IPS DF 6.9 (cell line): ENCODE measurements around the gene GRAMD1A.

ENCODE experiments used
- DNase-seq: peaks from one replicate; pipeline ENCODE4 v3.0.0-alpha.2; 2013; ENCODE audit warnings: low read depth, low spot score
- H3K27ac ChIP-seq: one replicate; pipeline ENCODE4 v1.5.1; 2013; ENCODE audit warnings: low read length, control low read depth
- H3K27me3 ChIP-seq: 2 replicates; pipeline ENCODE4 v1.6.1; 2013; ENCODE audit warnings: mild to moderate bottlenecking, low read length; ENCODE audit not compliant: control insufficient read depth, insufficient read depth
- H3K36me3 ChIP-seq: 2 replicates; pipeline ENCODE4 v1.6.1; 2013; ENCODE audit warnings: low read length; ENCODE audit not compliant: control insufficient read depth, insufficient read depth
- H3K4me1 ChIP-seq: 2 replicates; pipeline ENCODE4 v1.6.1; 2013; ENCODE audit warnings: low read length; ENCODE audit not compliant: control insufficient read depth, insufficient read depth
- H3K4me3 ChIP-seq: 2 replicates; pipeline ENCODE4 v1.5.1; 2013; ENCODE audit warnings: mild to moderate bottlenecking, low read length
- H3K9me3 ChIP-seq: 2 replicates; pipeline ENCODE4 v1.6.1; 2013; ENCODE audit warnings: low read length, inconsistent platforms; ENCODE audit not compliant: control insufficient read depth, insufficient read depth
- WGBS: extraction: QIAGEN DNeasy Blood & Tissue Kit; methylation state at CpG from one replicate; pipeline ENCODE4 v1.1.7; 2013; ENCODE audit warnings: mixed read lengths, missing lambda C conversion rate; ENCODE audit not compliant: insufficient read length, insufficient coverage; 5-methylcytosine and 5-hydroxymethylcytosine counted together

The GRAMD1A gene

DNA sequence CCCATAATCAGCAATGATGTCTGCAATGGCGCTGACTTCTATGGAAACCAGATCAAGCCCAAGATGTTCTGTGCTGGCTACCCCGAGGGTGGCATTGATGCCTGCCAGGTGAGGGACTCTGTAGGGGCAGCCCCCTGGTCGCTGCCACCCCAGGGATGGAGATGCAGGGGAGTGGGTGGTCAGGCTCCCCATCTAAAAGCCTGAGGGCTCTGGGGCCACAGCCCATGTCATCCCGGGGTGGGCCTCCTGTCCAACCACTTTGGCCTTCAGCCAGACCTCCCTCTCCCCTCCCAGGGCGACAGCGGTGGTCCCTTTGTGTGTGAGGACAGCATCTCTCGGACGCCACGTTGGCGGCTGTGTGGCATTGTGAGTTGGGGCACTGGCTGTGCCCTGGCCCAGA, 65.5 kb downstream of the GRAMD1A start:
- Histone ChIP-seq H3K4me3 (no peak overlapping the region), H3K27me3 (no peaks in the 10 kb centered on the region), H3K9me3 (no peaks in the 10 kb centered on the region), H3K36me3 (no peaks in the 10 kb centered on the region), H3K4me1 (peaks cover 3% of the 10 kb centered on the region), H3K27ac (no peak overlapping the region)
- DNase-seq, result no peak
- WGBS, result no CpG with 5 or more reads among the region's 10 CpGs

DNA sequence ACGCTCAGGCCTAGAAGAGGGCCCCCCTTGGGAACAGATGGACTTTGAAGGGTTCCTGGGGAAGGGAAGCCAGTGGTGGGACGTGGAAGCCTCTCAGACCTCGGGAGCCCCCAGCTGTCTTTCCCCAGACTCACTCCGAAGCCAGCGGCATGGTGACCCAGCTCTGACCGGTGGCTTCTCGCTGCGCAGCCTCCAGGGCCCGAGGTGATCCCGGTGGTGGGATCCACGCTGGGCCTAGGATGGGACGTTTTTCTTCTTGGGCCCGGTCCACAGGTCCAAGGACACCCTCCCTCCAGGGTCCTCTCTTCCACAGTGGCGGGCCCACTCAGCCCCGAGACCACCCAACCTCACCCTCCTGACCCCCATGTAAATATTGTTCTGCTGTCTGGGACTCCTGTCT, 66.0 kb downstream of the GRAMD1A start:
- no peak overlapping the region for H3K27ac ChIP-seq
- no peak for DNase-seq
- H3K9me3 ChIP-seq, result no peaks in the 10 kb centered on the region
- H3K36me3 ChIP-seq, result no peaks in the 10 kb centered on the region
- H3K27me3 ChIP-seq, result no peaks in the 10 kb centered on the region
- no CpG with 5 or more reads among the region's 15 CpGs for WGBS
- H3K4me1 ChIP-seq, result peaks cover 3% of the 10 kb centered on the region
- no peak overlapping the region for H3K4me3 ChIP-seq

DNA sequence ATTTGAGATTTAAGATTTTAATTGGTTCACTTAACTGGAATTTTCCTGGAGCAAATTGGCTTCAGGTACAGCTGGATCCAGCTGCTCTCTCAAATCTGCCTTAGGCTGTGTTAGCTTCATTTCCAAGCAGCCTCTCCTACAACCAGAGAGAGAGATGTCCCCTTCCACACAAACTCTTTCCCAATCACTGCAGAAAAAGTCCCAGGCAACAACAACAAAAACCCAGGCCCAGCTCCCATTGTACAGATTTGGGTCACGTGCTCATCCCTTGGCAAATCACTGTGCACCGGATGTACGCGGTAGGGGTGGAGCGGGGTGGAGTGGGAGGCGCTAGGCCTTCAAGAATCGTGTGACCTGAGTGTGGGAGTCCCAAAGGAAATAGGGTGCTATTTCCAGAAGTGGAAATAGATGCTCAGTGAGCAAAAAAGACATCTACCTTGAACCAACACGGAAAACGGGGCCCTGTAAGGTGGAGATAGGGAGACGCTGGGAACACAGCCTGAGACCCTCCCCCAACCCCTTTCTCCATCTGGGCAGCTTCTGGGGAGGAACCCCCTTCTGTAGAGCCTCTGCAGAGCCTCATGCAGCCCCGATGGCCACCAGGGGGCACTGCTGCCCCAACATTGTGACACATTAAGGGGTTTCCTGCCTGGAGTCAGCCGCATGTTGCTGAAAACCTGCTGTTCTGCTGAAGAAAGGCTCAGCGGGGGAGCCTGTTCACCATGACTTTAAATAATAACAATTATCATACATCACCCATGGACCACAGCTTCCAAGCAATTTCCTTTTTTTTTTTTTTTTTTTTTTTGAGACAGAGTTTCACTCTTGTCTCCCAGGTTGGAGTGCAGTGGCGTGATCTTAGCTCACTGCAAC, 66.8 kb downstream of the GRAMD1A start:
- DNase-seq, result peak; percentile 96
- Histone ChIP-seq H3K27me3 (no peaks in the 10 kb centered on the region), H3K4me1 (peaks cover 3% of the 10 kb centered on the region), H3K4me3 (no peak overlapping the region), H3K27ac (no peak overlapping the region), H3K9me3 (no peaks in the 10 kb centered on the region), H3K36me3 (no peaks in the 10 kb centered on the region)
- no CpG with 5 or more reads among the region's 14 CpGs for WGBS

DNA sequence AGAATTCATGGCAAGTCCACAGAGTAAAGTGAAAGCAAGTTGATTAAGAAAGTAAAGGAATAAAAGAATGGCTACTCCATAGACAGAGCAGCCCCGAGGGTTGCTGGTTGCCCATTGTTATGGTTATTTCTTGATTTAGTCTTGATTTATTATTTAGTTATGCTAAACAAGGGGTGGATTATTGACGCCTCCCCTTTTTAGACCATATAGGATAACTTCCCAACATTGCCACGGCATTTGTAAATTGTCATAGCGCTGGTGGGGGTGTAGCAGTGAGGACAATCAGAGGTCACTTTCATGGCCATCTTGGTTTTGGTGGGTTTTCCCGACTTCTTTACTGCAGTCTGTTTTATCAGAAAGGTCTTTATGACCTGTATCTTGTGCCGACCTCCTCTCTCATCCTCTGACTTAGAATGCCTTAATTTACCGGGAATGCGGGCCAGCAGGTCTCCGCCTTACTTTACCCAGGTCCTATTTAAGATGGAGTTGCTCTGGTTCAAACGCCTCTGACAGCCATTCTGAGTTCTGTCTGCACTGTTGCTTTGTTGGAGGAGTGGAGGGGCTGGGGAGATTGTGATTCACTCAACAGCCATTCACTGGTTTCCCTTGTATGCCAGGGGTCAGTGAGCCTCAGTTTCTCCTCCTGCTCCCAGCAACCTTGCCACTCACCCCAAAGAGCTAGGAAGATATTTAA, 69.0 kb downstream of the GRAMD1A start:
- peaks cover 3% of the 10 kb centered on the region for H3K4me1 ChIP-seq
- H3K36me3 ChIP-seq, result no peaks in the 10 kb centered on the region
- no peak overlapping the region for H3K27ac ChIP-seq
- no CpG with 5 or more reads among the region's 10 CpGs for WGBS
- H3K27me3 ChIP-seq, result no peaks in the 10 kb centered on the region
- no peaks in the 10 kb centered on the region for H3K9me3 ChIP-seq
- no peak overlapping the region for H3K4me3 ChIP-seq
- DNase-seq, result no peak

DNA sequence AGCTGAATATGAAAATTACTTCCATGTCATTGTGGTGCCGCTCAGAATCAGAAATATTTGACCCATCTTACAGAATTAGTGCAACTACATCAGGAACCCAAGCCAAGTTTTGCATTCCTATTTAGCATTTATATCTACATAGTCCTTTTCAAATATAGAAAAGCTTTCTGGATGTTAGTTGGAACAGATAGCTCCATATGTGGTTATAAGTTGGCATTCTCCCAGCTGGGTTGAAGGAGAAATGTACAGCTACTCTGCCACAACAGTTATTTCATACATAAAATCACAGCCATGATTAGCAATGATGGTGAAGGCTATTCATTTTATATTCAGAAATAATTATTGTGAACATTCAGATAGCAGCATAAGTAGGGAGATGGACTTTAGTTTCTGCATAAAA, 69.6 kb downstream of the GRAMD1A start:
- Histone ChIP-seq H3K27me3 (no peaks in the 10 kb centered on the region), H3K4me3 (no peak overlapping the region), H3K27ac (no peak overlapping the region), H3K9me3 (no peaks in the 10 kb centered on the region), H3K4me1 (peaks cover 3% of the 10 kb centered on the region), H3K36me3 (no peaks in the 10 kb centered on the region)
- WGBS, result no CpG with 5 or more reads among the region's 1 CpG
- DNase-seq, result no peak

DNA sequence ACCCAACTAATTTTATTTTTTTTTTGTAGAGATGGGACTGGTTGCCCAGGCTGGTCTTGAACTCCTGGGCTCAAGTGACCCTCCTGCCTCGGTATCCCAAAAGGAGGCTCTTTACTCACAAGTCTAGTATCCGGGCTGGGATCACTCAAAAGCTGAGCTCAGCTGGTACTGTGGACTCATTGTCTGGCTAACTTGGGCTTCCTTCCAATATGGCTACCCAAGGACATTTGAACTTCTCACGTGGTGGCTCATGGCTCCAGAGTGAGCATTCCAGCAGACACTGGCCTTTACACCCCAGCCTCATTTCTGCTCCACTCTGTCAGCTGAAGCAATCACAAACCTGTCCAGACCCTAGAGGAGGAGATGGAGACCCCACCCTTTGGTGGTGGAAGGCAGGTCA, 70.3 kb downstream of the GRAMD1A start:
- WGBS, result no CpG with 5 or more reads among the region's 3 CpGs
- H3K36me3 ChIP-seq, result no peaks in the 10 kb centered on the region
- DNase-seq, result no peak
- H3K4me3 ChIP-seq, result no peak overlapping the region
- no peaks in the 10 kb centered on the region for H3K27me3 ChIP-seq
- no peaks in the 10 kb centered on the region for H3K9me3 ChIP-seq
- H3K27ac ChIP-seq, result no peak overlapping the region
- H3K4me1 ChIP-seq, result peaks cover 3% of the 10 kb centered on the region

DNA sequence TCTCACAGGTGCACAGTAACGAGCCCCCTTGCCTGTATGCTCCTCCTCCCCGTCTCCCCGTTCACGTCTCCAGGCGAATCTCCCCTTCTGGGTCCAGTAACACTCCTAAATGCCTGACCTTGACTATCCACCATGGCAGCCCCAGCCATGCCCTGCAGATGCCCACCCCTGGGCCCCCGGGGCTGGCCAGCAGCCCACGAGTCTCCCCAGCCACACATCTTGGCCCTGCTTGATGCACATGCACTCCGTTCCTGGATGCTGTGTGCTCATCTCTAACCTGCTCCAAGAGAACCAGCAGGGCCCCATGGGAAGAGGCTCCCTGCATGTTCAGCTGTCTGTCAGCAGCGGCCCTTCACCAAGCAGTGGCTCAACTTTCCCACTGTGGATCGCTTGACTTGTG, 73.4 kb downstream of the GRAMD1A start:
- no peak overlapping the region for H3K4me3 ChIP-seq
- H3K36me3 ChIP-seq, result no peaks in the 10 kb centered on the region
- H3K4me1 ChIP-seq, result peaks cover 1% of the 10 kb centered on the region; the same call in 1 of the 2 replicates
- H3K27me3 ChIP-seq, result no peaks in the 10 kb centered on the region
- DNase-seq, result no peak
- WGBS, result no CpG with 5 or more reads among the region's 10 CpGs
- H3K27ac ChIP-seq, result no peak overlapping the region
- no peaks in the 10 kb centered on the region for H3K9me3 ChIP-seq

DNA sequence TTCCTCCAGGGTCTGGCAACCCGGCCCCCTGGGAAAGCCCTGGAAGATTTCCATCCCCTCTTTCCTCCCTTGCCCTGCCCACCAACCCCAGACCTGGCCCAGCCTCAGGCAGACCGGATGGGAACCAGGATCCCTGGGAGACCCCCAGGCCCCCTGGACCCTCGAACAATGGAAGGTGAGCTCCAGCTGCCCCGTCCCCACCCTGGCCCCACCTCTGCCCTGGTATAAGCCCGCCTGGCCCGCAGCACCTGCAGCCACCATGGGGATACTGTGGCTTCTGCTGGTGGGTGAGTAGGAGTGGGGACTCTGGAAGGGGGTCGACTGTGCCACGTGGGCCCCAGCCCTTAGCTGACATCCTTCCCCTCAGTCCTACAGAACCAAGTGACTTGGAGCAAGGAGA, 73.8 kb downstream of the GRAMD1A start:
- no peaks in the 10 kb centered on the region for H3K9me3 ChIP-seq
- no peaks in the 10 kb centered on the region for H3K36me3 ChIP-seq
- no peak overlapping the region for H3K27ac ChIP-seq
- no peaks in the 10 kb centered on the region for H3K27me3 ChIP-seq
- H3K4me1 ChIP-seq, result peaks cover 1% of the 10 kb centered on the region; the same call in 1 of the 2 replicates
- WGBS, result no CpG with 5 or more reads among the region's 8 CpGs
- no peak for DNase-seq
- no peak overlapping the region for H3K4me3 ChIP-seq

DNA sequence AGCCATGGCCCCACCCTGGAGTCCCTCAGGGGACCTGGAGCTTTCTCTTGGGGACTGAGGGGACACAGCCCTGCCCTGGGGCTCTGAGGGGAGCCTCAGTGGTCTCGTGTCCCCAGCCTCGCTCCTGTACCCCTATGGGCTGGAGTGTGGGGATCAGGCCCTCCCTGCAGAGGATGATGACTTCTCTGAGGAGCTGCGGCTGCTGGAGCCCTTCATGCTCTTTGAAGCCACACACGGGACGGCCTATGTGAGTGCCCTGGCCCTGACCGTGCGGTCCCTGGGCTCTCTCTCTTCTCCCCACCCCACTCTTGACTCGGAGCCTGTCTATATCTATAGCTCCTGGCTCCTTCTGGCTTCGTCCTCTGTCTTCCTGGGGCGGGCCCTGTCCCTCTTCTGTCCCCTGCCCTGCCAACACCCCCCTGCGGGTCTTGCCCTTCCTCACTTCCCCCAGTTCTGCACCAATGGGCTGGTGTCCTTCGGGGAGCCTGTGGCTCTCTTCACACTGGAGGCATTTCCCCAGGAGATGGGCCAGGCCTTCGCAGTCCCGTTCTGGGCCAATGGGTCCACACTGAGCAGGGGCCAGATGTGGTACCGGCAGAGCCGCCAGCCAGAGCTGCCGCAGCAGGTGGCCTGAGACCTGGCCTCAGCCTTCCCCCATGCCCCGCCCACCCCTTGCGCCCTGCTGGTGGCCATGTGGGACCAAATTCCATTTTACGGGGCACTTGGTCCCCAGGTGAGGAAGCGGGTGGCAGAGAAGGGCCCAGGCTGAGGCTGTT, 74.5 kb downstream of the GRAMD1A start:
- Histone ChIP-seq H3K9me3 (no peaks in the 10 kb centered on the region), H3K4me1 (no peaks in the 10 kb centered on the region; the same call in 1 of the 2 replicates), H3K36me3 (no peaks in the 10 kb centered on the region), H3K4me3 (no peak overlapping the region), H3K27ac (no peak overlapping the region), H3K27me3 (no peaks in the 10 kb centered on the region)
- DNase-seq, result no peak
- WGBS, result no CpG with 5 or more reads among the region's 21 CpGs
